Left lobe of liver (tissue), 2 donors: ENCODE data around the gene MAP6. TPM values are rescaled to one million over a fixed set of nuclear protein-coding genes. Genes with fewer than 3 reads are reported as not detected.

Source experiments
- ATAC-seq: fragments of 200-7000 bp; cut with Tn5 transposase; one replicate; pipeline ENCODE4 v1.9.1; 2020; ENCODE audit warnings: mild to moderate bottlenecking, moderate library complexity
- DNase-seq: peaks from one replicate; pipeline ENCODE4 v3.0.0-alpha.2; 2020; ENCODE audit warnings: low spot score
- total RNA-seq: library from RNA; stranded (reverse); gene quantifications from one replicate; pipeline ENCODE4 v1.2.1, GENCODE V29; 2021
- donor health status: DM: no; HTN: no; CAD: no; lungs with moderate emphysema.
- donor health status: DM: no; HTN: yes; CAD: no.

MAP6 gene
- total RNA-seq, 1 donor from 2014 or later = 0.33 TPM

- peak; percentile 76 for ATAC-seq
- no peak for DNase-seq
Observed at GRCh38 chr11:75667255-75667830, 1.5 kb downstream of the MAP6 start.

- DNase-seq = no peak
Observed at GRCh38 chr11:75665990-75666389, 2.8 kb downstream of the MAP6 start.

DNA sequence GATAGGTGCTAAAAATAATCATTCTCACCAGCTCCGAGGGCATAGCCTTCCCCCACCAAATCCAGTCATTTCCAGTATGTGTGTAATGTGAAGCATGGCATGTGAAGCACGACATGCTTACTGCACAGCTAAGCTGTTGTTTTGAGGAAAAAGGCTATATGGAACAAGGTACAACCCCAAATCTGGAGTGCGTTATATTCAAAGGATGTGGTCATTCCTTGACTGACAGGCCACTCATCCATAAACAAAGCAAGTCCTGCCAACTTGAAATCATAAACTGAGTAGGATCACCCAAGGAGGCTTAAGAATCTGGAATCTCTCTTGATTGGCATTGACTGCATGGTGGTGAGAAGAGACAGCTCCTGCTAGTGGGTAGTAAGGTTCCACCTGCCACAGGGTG is 3.7 kb downstream of the MAP6 start:
- DNase-seq = no peak

More at GRCh38 chr11:75665990-75666389, 2.8 kb downstream of the MAP6 start:
- no peak for ATAC-seq

GRCh38 chr11:75664389-75664788 is 4.4 kb downstream of the MAP6 start:
- ATAC-seq = no peak

More for the DNA sequence above, 3.7 kb downstream of the MAP6 start:
- ATAC-seq = no peak

GRCh38 chr11:75663808-75664207 is 5.0 kb downstream of the MAP6 start:
- DNase-seq (no peak), ATAC-seq (no peak)

More at GRCh38 chr11:75664389-75664788, 4.4 kb downstream of the MAP6 start:
- DNase-seq = no peak

GRCh38 chr11:75659836-75660235 is 9.0 kb downstream of the MAP6 start:
- DNase-seq (no peak), ATAC-seq (no peak)

- DNase-seq (no peak), ATAC-seq (no peak)
Observed at GRCh38 chr11:75656044-75656727, 12.7 kb downstream of the MAP6 start.

DNA sequence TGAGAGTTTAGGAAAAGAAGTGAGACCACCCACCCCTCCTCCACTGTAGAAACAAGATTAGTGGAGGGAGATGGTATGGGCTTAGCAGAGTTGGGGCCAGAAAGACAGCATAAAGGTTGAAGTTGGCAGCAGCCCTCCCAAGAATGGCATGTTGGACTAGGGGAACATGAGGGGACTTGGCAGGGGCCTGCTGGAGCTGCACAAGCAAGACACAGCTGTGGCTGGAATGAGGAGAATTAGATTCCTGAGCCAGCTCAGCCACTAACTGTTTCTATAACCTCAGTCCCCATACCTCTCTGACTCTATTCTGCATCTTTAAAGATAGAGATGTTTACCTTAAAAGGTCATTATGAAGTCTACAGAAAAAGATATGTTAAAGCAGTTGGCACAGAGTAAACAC is 13.2 kb downstream of the MAP6 start:
- DNase-seq = no peak
- ATAC-seq = no peak

GRCh38 chr11:75654314-75654713 is 14.5 kb downstream of the MAP6 start:
- DNase-seq (no peak), ATAC-seq (no peak)

GRCh38 chr11:75653532-75653931 is 15.3 kb downstream of the MAP6 start:
- DNase-seq (no peak), ATAC-seq (no peak)

DNA sequence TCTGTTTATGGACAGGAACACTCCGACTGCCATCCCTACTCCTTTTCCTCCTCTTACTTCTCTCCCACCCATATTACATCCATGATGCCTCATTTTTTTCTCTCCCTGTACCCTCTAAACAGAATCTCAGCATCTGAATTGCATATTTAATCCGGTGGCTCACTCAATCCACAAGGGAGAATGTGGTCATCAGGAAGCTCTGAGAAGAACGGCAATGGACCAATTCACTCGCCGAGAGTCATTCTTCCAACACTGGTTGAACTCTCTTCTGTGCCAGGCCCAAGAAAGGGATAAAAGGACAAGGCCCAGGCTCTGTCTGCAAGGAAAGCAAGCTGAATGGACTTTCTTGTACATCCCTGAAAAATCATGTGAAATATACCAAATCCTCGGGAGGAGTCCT is 15.9 kb downstream of the MAP6 start:
- DNase-seq (no peak), ATAC-seq (no peak)

DNA sequence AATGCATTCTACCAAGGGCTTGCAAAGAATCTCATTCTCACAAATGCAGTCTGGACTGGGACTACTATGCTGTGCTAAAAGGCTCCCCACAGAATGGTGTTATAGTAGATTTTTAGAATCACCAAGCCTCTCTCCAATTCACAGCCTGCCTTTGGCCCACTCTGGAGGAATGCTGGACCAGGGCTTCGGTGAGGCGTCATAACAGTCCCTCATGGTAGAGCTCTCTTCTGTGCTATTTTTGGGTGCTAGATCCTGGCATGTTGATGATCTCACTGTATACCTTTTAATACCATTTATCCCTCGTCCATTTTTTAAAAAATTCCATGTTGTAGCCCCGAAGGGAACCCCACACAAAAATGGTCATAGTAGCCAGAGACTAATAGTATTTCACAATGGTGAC is 17.6 kb downstream of the MAP6 start:
- ATAC-seq = no peak
- DNase-seq = no peak

DNA sequence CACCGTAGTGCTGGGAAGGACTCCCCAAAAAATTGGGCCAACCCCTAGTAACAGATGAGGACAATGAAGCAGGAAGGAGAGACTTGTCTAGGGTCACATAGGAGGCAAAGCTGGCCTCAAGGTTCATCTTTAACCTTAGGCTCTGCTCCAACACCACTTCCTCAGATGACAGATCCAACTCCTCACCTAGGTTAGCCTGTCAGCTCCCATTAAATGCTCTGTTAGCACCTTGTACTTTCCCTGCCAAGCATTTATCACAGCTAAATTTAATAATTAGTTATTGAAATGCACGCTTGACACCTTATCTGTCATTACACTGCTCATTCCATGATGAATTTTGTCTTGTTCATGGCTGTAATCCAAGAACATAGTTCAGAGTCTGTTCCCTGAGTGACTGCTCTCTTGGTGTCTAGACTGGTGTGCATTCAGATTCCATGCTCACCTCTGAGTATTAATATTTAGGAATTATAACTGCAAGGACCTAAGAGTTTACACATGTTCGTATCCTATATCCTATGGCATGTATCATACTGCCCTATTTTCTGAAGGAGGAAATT is 18.6 kb downstream of the MAP6 start:
- DNase-seq = no peak
- ATAC-seq = no peak

GRCh38 chr11:75644946-75645345 is 23.9 kb downstream of the MAP6 start:
- DNase-seq (no peak), ATAC-seq (no peak)

GRCh38 chr11:75644370-75644769 is 24.5 kb downstream of the MAP6 start:
- ATAC-seq (no peak), DNase-seq (no peak)

DNA sequence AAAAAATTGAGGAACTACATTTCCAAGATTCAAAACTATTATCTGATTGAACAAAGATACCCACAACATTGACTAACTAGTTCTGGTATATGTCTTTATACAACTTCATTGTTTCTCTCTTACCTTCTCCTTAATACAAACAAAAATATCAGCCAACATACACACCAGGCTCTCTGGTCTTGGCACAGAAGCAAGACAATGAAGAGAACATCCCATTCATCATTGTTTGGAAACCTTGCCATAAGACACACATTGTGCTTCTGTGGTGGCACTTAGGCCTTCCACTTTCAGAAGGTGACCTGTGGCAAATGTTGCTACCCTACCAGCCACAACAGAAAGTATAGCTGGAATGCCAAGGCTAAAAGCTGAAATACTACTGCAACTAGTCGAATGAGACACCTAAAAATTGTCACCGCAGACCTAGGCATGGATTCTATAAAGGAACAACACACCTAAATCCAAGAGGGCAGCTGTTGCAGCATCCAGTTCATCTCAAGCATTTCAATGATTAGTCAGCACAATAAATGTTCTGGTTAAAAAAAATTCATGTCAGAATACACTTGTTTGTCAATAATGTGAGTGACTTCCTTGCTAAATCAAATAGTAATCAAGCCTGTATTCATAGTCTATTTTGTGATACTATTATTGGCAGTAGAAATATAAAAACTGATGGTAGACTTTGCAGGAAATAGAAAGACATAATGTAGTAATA is 26.3 kb downstream of the MAP6 start:
- ATAC-seq = no peak

GRCh38 chr11:75639762-75640181 is 29.1 kb downstream of the MAP6 start:
- peak; percentile 89 for ATAC-seq
- peak; percentile 67 for DNase-seq

More for the DNA sequence above, 26.3 kb downstream of the MAP6 start:
- no peak for DNase-seq

DNA sequence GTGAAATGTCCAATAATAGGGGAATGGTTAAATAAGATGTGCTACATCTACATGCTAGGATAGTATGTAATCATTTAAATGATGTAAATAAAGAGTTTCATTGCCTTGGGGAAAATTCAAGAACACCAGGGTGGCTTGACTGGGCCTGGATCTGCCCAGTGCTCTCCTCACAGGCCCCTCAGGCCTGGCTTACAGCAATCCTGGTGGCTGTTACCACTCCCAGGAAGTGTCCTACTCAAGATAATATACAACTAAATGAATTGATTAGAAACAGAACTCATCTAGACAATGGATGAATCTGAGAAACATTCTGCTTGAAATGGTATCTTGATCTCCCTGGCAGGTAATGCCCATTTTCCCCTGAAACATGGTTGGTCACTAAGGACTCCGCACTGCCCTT is 30.8 kb downstream of the MAP6 start:
- DNase-seq = no peak

DNA sequence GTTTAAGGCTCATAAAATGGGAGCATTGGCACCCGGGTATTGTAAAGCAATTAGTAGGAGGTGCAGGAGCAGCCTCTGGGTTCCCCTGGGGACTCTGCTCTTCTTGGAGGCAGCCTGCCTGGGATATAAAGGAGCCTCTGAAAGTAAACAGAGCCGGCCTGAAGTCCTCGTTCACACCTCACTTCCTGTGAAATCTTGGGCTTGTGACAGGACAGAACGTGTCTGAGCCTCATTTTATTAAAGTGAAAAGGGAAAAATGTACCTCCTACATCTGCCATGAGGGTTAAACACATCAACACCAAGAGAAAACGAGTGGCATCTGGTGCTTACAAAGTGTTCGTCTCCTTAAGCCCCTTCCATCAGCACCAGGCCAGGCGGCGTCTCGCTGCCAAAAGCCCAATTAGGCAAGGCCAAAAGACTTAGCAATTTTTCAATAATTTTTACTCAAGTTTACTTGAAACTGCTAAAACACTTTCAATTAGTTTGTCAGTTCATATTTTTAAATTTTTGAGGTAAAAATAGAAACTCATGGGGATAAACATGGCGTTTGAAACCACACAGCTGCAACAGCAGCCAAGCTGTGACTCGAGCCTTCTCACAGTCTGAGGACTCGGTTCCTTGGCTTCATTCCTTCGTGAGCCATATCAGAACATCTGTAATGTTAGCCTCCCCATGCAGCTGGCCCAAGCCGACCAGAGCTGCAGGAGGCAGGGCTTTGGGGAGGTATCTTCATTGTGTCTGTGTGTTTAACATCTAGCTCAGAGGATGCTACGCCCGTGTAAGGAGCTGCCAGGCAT is 33.6 kb downstream of the MAP6 start:
- ATAC-seq (no peak), DNase-seq (no peak)

More for the DNA sequence above, 30.8 kb downstream of the MAP6 start:
- ATAC-seq = no peak

DNA sequence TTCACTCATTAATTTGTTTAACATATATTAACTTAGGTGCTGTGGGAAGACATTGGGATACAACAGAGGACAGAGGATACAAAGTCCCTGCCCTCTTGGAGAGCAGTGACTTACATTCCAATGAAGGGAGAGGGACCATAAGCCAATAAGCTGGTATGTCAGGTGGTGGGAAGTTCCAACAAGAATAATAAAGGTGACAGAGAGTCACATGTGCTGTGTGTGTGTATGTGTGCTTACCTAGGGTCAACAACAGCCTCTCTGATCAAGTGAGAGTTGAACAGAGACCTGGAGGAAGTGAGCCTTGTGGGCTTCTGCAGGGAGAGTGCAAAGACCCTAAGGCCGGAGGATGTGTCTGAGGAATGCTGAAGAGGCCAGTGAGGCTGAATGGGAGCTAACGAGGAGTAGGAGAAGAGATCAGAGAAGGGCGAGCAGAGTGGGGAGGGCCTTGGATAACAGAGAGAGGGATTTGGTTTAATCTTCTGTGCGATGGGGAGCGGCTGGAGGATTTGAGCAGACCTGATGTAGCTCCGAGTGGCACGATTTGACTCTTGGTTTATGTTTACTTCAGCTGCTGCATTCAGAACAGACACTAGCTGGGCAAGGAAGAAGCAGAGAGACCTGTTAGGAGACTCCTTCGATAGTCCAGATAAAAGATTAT is 35.3 kb downstream of the MAP6 start:
- DNase-seq (no peak), ATAC-seq (no peak)
